Fibroblast of mammary gland (primary cell): ENCODE measurements around the gene MROH7.

Experiments
- DNase-seq: peaks from one replicate; pipeline ENCODE4 v3.0.0-alpha.2; 2010; ENCODE audit warnings: low read depth
- H3K4me3 ChIP-seq: 2 replicates; pipeline ENCODE4 v1.5.1; 2011; ENCODE audit warnings: low read depth, mild to moderate bottlenecking, low read length, moderate library complexity; ENCODE audit not compliant: control insufficient read depth
- TF ChIP-seq, protein P1 (sequence below): conservative IDR thresholded peaks from 2 replicates; pipeline ENCODE4 v1.5.1; 2011; ENCODE audit warnings: low read depth, low read length, inconsistent platforms; ENCODE audit not compliant: control insufficient read depth, insufficient read depth

MROH7 gene

GRCh38 chr1:54711536-54711935, 70.0 kb downstream of the MROH7 start:
- DNase-seq, result no peak
- H3K4me3 ChIP-seq, result no peak overlapping the region
- TF ChIP-seq, protein P1, sequence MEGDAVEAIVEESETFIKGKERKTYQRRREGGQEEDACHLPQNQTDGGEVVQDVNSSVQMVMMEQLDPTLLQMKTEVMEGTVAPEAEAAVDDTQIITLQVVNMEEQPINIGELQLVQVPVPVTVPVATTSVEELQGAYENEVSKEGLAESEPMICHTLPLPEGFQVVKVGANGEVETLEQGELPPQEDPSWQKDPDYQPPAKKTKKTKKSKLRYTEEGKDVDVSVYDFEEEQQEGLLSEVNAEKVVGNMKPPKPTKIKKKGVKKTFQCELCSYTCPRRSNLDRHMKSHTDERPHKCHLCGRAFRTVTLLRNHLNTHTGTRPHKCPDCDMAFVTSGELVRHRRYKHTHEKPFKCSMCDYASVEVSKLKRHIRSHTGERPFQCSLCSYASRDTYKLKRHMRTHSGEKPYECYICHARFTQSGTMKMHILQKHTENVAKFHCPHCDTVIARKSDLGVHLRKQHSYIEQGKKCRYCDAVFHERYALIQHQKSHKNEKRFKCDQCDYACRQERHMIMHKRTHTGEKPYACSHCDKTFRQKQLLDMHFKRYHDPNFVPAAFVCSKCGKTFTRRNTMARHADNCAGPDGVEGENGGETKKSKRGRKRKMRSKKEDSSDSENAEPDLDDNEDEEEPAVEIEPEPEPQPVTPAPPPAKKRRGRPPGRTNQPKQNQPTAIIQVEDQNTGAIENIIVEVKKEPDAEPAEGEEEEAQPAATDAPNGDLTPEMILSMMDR, result no peak

DNA sequence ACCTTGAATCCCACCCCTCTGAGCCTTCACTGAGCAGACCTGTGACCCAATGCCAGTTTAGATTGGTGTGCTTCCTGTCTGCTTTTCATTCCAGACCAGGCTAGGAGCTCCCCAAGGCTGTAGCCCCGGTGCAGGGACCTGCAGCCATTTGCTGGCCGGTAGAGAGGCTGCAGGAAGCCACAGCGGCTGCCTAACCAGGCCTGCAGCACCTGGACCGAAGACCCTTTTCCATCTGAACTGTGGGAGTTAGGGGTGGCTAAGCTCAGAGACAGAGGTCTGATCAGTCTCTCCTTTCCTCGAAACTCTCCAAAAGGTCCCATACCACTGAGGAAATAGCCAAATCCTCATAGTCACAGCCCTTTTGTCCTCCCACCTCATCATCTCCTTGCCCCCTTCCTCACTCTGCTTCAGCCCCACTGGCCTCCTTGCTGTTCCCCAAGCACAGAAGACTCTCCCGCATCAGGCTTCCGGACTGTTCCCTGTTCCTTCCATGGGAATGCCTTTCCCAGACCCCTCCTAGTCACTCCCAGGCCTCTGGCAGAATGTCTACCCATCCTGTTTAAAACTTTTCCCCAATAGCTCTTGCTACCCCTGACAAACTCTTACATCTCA, 73.4 kb downstream of the MROH7 start:
- no peak for DNase-seq
- peak overlapping the region; percentile 33 for H3K4me3 ChIP-seq

DNA sequence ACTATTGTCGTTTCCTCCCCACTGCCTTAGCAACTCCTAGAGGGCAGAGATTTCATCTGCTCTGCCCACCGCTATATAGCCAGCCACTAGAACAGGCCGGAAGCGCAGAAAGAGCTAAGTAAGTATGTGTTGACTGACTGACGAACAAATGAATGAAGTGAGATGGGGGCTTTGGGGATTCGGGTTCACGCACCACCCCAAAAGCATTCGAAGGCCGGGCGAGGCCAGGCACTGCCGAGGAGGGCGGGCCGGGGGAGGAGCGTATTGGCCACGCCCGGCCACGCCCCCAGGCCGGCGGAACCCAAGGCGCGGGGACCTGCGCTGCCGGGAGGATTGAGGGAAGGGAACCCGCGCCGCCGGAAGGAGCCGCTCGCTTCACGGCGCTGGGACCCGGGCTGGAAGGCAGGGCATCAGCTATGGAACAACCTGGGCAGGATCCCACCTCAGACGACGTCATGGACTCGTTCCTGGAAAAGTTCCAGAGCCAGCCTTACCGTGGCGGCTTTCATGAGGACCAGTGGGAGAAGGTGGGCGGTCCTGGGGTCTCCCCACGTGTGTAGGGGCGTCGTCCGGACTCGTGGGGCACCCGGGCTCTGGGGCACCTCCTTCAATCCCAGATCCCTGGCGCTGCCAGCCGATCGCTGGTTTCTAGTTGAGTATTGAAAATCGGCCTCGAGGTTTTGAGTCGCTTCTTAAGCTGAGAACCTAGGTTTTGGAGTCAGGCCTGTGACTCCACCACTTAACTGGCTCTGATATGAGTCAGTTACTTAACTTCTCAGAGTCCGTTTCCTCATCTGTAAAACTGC, 74.1 kb downstream of the MROH7 start, which contains the start of gene TTC4:
Gene TTC4 (plus strand): TSS at position 369 of the 806 bp plus-strand sequence. CDS start 48 bp downstream, at position 417.
- DNase-seq, result peak; percentile 70
- TF ChIP-seq, protein P1, result no peak
- H3K4me3 ChIP-seq, result peak within 1 kb of the TSS; percentile 93

More for the DNA sequence above, 73.4 kb downstream of the MROH7 start:
- TF ChIP-seq, protein P1, result no peak

GRCh38 chr1:54716299-54717047, 74.9 kb downstream of the MROH7 start:
- TF ChIP-seq, protein P1, result no peak
- peak overlapping the region; percentile 93 for H3K4me3 ChIP-seq
- DNase-seq, result peak; percentile 86

DNA sequence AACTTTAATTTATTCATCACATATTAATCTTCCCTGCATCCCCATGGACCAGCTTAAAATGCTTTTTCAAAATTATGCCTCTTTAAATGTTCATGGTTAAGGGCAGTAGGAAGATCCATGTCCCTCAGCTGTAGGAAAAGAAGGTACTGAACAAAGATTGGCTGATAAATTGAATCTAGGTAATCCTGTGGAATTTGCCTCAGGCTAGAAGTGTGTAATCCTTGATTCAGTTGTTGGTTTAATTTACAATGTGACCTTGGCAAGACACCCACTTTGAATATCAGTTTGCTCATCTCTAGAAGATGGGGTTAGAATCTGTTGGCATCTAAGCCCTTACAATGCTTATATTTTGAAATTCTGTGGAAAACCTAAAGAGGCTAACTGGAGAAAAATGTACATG, 80.1 kb downstream of the MROH7 start:
- no peak overlapping the region for H3K4me3 ChIP-seq
- no peak for DNase-seq
- TF ChIP-seq, protein P1, result no peak

DNA sequence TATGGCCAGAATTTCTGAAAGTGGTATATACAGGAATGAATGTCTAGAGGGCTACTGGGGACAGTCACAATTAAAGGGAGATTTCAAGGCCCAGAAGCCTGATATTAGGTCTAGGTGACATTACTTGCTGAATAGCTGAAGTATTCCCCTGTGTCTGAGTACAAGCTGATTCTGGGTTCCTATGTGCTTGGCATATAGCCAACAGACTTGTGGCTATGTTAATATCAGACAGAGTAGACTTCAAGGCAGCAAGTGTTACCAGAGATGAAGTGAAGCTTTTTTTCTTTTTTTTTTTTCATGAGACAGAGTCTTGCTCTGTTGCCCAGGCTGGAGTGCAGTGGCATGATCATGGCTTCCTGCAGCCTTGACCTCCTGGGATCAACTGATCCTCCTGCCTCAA, 82.4 kb downstream of the MROH7 start:
- TF ChIP-seq, protein P1, result no peak
- DNase-seq, result no peak
- no peak overlapping the region for H3K4me3 ChIP-seq
